Stimulated activated CD8-positive, alpha-beta memory T cell treated with anti-CD3 and anti-CD28 coated beads, Interleukin-15, amount 100 ng/mL, for 1 hour (primary cell): ENCODE results near the gene CCDC172.

Experiments
- DNase-seq: peaks from one replicate; pipeline ENCODE4 v3.0.0-alpha.2; 2020; ENCODE audit warnings: low read depth

The CCDC172 gene

GRCh38 chr10:116324227-116324950 is at the start of gene CCDC172:
Gene CCDC172, plus strand, starts transcription at chr10:116324448. Its CDS starts 564 bp downstream, at chr10:116325012.
- no peak for DNase-seq

- no peak for DNase-seq
Observed at GRCh38 chr10:116276981-116277380, 47.3 kb upstream of the CCDC172 start.

GRCh38 chr10:116278846-116279245 is 45.4 kb upstream of the CCDC172 start:
- no peak for DNase-seq

GRCh38 chr10:116281775-116282174 is 42.5 kb upstream of the CCDC172 start:
- DNase-seq = no peak

- no peak for DNase-seq
Observed at GRCh38 chr10:116286626-116287200, 37.5 kb upstream of the CCDC172 start.

GRCh38 chr10:116287906-116288501 is 36.2 kb upstream of the CCDC172 start:
- DNase-seq = no peak

- DNase-seq = no peak
Observed at GRCh38 chr10:116289652-116290051, 34.6 kb upstream of the CCDC172 start.

GRCh38 chr10:116292493-116292892 is 31.8 kb upstream of the CCDC172 start:
- no peak for DNase-seq

- DNase-seq = no peak
Observed at GRCh38 chr10:116296291-116296721, 27.9 kb upstream of the CCDC172 start.

GRCh38 chr10:116298586-116298985 is 25.7 kb upstream of the CCDC172 start:
- DNase-seq = no peak

GRCh38 chr10:116300542-116300941 is 23.7 kb upstream of the CCDC172 start:
- no peak for DNase-seq

- DNase-seq = no peak
Observed at GRCh38 chr10:116304923-116305322, 19.3 kb upstream of the CCDC172 start.

- no peak for DNase-seq
Observed at GRCh38 chr10:116306847-116307246, 17.4 kb upstream of the CCDC172 start.

- DNase-seq = no peak
Observed at GRCh38 chr10:116307455-116307854, 16.8 kb upstream of the CCDC172 start.

- no peak for DNase-seq
Observed at GRCh38 chr10:116311016-116311415, 13.2 kb upstream of the CCDC172 start.

GRCh38 chr10:116311706-116312490 is 12.3 kb upstream of the CCDC172 start:
- no peak for DNase-seq

- DNase-seq = no peak
Observed at GRCh38 chr10:116312548-116312947, 11.7 kb upstream of the CCDC172 start.

GRCh38 chr10:116316503-116316902 is 7.7 kb upstream of the CCDC172 start:
- DNase-seq = no peak

GRCh38 chr10:116324951-116325635 is 845 bp downstream of the CCDC172 start:
- no peak for DNase-seq

GRCh38 chr10:116325987-116326386 is 1.7 kb downstream of the CCDC172 start:
- no peak for DNase-seq

GRCh38 chr10:116329153-116329552 is 4.9 kb downstream of the CCDC172 start:
- no peak for DNase-seq

- DNase-seq = no peak
Observed at GRCh38 chr10:116331815-116332214, 7.6 kb downstream of the CCDC172 start.
